ENCODE data around the gene PLBD1. TPM values are rescaled to one million over a fixed set of nuclear protein-coding genes. Genes with fewer than 3 reads are reported as not detected.

Gene PLBD1
- total RNA-seq, 1 donor from 2014 or later, result 3.5 TPM

DNA sequence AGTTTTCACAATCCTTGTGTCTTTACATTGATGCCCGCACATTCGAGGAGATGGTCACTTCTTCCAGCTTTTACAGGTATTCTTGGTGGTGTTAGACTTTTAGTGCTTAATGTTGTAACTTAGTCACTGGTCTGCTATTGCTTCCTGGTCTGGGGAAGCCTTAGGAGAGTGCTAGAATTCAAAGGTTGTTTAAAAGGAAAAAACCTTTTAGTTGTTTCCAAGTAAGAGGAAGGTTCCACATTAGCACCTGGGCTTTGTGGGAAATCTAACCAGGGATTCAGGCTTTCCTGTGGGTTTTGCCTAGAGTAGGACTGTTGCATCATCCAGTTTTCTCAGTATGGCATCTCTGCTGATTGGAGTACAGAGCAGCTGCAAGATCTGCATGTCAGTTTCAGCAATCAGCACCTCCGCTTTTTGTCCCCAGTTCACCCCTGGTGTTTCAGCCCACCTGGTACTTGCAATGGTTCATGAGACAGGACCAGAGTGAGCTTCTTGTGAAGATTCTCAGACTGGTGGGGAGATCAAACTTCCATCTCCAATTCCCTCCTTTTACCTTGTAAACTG lies 44.0 kb upstream of the PLBD1 start:
- peaks cover 5% of the 10 kb centered on the region for H3K9me3 Mint-ChIP-seq
- H3K4me3 Mint-ChIP-seq, result no peak overlapping the region
- TF ChIP-seq, protein P1, sequence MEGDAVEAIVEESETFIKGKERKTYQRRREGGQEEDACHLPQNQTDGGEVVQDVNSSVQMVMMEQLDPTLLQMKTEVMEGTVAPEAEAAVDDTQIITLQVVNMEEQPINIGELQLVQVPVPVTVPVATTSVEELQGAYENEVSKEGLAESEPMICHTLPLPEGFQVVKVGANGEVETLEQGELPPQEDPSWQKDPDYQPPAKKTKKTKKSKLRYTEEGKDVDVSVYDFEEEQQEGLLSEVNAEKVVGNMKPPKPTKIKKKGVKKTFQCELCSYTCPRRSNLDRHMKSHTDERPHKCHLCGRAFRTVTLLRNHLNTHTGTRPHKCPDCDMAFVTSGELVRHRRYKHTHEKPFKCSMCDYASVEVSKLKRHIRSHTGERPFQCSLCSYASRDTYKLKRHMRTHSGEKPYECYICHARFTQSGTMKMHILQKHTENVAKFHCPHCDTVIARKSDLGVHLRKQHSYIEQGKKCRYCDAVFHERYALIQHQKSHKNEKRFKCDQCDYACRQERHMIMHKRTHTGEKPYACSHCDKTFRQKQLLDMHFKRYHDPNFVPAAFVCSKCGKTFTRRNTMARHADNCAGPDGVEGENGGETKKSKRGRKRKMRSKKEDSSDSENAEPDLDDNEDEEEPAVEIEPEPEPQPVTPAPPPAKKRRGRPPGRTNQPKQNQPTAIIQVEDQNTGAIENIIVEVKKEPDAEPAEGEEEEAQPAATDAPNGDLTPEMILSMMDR (conservative IDR thresholded peaks at IDR 0.05), result no peak
- no peak overlapping the region for H3K27ac Mint-ChIP-seq (ENCODE audit: unreplicated experiment)
- peaks cover 6% of the 10 kb centered on the region for H3K36me3 Mint-ChIP-seq (ENCODE audit: low read depth)
- no peaks in the 10 kb centered on the region for H3K4me1 Mint-ChIP-seq
- no peak for DNase-seq (ENCODE audit: low read depth, low spot score)
- no peaks in the 10 kb centered on the region for H3K27me3 Mint-ChIP-seq (ENCODE audit: low read depth)

GRCh38 chr12:14607568-14607967 lies 39.9 kb upstream of the PLBD1 start:
- TF ChIP-seq, protein P1 (conservative IDR thresholded peaks at IDR 0.05), result no peak
- peaks cover 14% of the 10 kb centered on the region for H3K9me3 Mint-ChIP-seq
- no peak for DNase-seq (ENCODE audit: low read depth, low spot score)
- H3K27ac Mint-ChIP-seq (ENCODE audit: unreplicated experiment), result no peak overlapping the region
- no peaks in the 10 kb centered on the region for H3K27me3 Mint-ChIP-seq (ENCODE audit: low read depth)
- H3K4me3 Mint-ChIP-seq, result no peak overlapping the region
- no peaks in the 10 kb centered on the region for H3K4me1 Mint-ChIP-seq
- H3K36me3 Mint-ChIP-seq (ENCODE audit: low read depth), result peaks cover 20% of the 10 kb centered on the region

- no peak for DNase-seq (ENCODE audit: low read depth, low spot score)
- Mint-ChIP-seq H3K27ac (ENCODE audit: unreplicated experiment) (no peak overlapping the region), H3K27me3 (ENCODE audit: low read depth) (no peaks in the 10 kb centered on the region), H3K9me3 (peaks cover 19% of the 10 kb centered on the region), H3K36me3 (ENCODE audit: low read depth) (peaks cover 22% of the 10 kb centered on the region), H3K4me1 (no peaks in the 10 kb centered on the region), H3K4me3 (no peak overlapping the region)
- TF ChIP-seq, protein P1 (conservative IDR thresholded peaks at IDR 0.05), result no peak
Observed at GRCh38 chr12:14605401-14605989, 37.8 kb upstream of the PLBD1 start.

DNA sequence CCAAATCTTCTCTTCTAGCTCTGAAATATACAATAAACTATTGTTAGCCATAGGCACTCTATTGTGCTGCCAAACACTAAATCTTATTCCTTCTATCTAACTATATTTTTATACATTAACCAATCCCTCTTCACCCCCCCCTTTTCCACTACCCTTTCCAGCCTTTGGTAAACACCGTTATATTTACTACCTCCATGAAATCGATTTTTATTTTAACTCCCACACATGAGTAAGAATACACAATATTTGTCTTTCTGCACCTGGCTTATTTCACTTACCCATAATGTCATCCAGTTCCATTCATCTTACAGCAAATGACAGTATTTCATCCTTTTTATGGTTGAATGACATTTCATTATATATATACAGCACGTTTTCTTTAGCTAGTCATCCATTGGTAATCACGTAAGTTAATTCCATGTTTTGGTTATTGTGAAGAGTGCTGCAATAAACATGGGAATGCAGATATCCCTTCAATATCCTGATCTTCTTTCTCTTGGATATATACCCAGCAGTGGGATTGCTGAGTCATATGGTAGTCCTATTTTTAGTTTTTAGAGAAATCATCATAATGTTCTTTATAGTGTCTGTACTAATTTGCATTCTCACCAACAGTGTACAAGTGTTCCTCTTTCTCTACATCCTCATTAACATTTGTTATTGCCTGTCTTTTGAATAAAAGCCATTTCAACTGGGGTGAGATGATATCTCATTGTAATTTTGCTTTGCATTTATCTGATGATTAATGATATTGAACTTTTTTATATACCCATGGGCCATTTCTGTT lies 34.2 kb upstream of the PLBD1 start:
- no peak overlapping the region for H3K4me3 Mint-ChIP-seq
- TF ChIP-seq, protein P1 (conservative IDR thresholded peaks at IDR 0.05), result no peak
- no peak for DNase-seq (ENCODE audit: low read depth, low spot score)
- no peak overlapping the region for H3K27ac Mint-ChIP-seq (ENCODE audit: unreplicated experiment)
- H3K27me3 Mint-ChIP-seq (ENCODE audit: low read depth), result no peaks in the 10 kb centered on the region
- H3K9me3 Mint-ChIP-seq, result peaks cover 29% of the 10 kb centered on the region
- peaks cover 23% of the 10 kb centered on the region for H3K36me3 Mint-ChIP-seq (ENCODE audit: low read depth)
- H3K4me1 Mint-ChIP-seq, result no peaks in the 10 kb centered on the region

- TF ChIP-seq, protein P1 (conservative IDR thresholded peaks at IDR 0.05), result no peak
- no peaks in the 10 kb centered on the region for H3K27me3 Mint-ChIP-seq (ENCODE audit: low read depth)
- no peaks in the 10 kb centered on the region for H3K4me1 Mint-ChIP-seq
- H3K9me3 Mint-ChIP-seq, result peaks cover 21% of the 10 kb centered on the region
- DNase-seq (ENCODE audit: low read depth, low spot score), result no peak
- peaks cover 13% of the 10 kb centered on the region for H3K36me3 Mint-ChIP-seq (ENCODE audit: low read depth)
- no peak overlapping the region for H3K4me3 Mint-ChIP-seq
- no peak overlapping the region for H3K27ac Mint-ChIP-seq (ENCODE audit: unreplicated experiment)
Observed at GRCh38 chr12:14597480-14597879, 29.8 kb upstream of the PLBD1 start.

Data from neural crest cell (in vitro differentiated cells).